ENCODE results near the gene TLL1. TPM values are rescaled to one million over a fixed set of nuclear protein-coding genes. Genes with fewer than 3 reads are reported as not detected.

The TLL1 gene
- total RNA-seq, 6 experiments from 2014 or later, result 0.12 to 0.92 (median 0.32) TPM; not detected in 2

GRCh38 chr4:166017804-166018203, 144.8 kb downstream of the TLL1 start:
- no peaks in the 10 kb centered on the region; the same call in 1 of the 2 replicates for H3K9me3 Mint-ChIP-seq
- no peak overlapping the region for H3K27ac Mint-ChIP-seq
- no peak for DNase-seq
- peaks cover 16% of the 10 kb centered on the region for H3K4me1 Mint-ChIP-seq (ENCODE audit: low read depth)
- H3K4me3 Mint-ChIP-seq, result peak overlapping the region; percentile 13; the same call in 1 of the 2 replicates
- H3K27me3 Mint-ChIP-seq (ENCODE audit: insufficient read depth), result no peaks in the 10 kb centered on the region
- H3K36me3 Mint-ChIP-seq (ENCODE audit: low read depth), result no peaks in the 10 kb centered on the region
- no peak for TF ChIP-seq CTCF (IDR thresholded peaks at IDR 0.05)

- TF ChIP-seq CTCF (IDR thresholded peaks at IDR 0.05), result no peak
- Mint-ChIP-seq H3K27me3 (ENCODE audit: insufficient read depth) (no peaks in the 10 kb centered on the region), H3K4me1 (ENCODE audit: low read depth) (peaks cover 11% of the 10 kb centered on the region), H3K4me3 (no peak overlapping the region), H3K36me3 (ENCODE audit: low read depth) (no peaks in the 10 kb centered on the region), H3K27ac (no peak overlapping the region), H3K9me3 (no peaks in the 10 kb centered on the region; the same call in 1 of the 2 replicates)
- no peak for DNase-seq
Measured at GRCh38 chr4:166019441-166020220, 146.6 kb downstream of the TLL1 start.

- Mint-ChIP-seq H3K9me3 (no peaks in the 10 kb centered on the region; the same call in 1 of the 2 replicates), H3K4me3 (no peak overlapping the region), H3K36me3 (ENCODE audit: low read depth) (no peaks in the 10 kb centered on the region), H3K27ac (no peak overlapping the region), H3K27me3 (ENCODE audit: insufficient read depth) (no peaks in the 10 kb centered on the region), H3K4me1 (ENCODE audit: low read depth) (peaks cover 11% of the 10 kb centered on the region)
- DNase-seq, result no peak
- TF ChIP-seq CTCF (IDR thresholded peaks at IDR 0.05), result no peak
Measured at GRCh38 chr4:166021617-166022016, 148.6 kb downstream of the TLL1 start.

- no peak for DNase-seq
- H3K36me3 Mint-ChIP-seq (ENCODE audit: low read depth), result no peaks in the 10 kb centered on the region
- H3K27ac Mint-ChIP-seq, result no peak overlapping the region
- H3K27me3 Mint-ChIP-seq (ENCODE audit: insufficient read depth), result no peaks in the 10 kb centered on the region
- H3K4me3 Mint-ChIP-seq, result no peak overlapping the region
- peaks cover 6% of the 10 kb centered on the region; the same call in 1 of the 2 replicates for H3K4me1 Mint-ChIP-seq (ENCODE audit: low read depth)
- no peaks in the 10 kb centered on the region for H3K9me3 Mint-ChIP-seq
- TF ChIP-seq CTCF (IDR thresholded peaks at IDR 0.05), result no peak
Measured at GRCh38 chr4:166034965-166035364, 161.9 kb downstream of the TLL1 start.

GRCh38 chr4:166039822-166040221, 166.8 kb downstream of the TLL1 start:
- TF ChIP-seq CTCF (IDR thresholded peaks at IDR 0.05), result no peak
- H3K27ac Mint-ChIP-seq, result no peak overlapping the region
- H3K4me1 Mint-ChIP-seq (ENCODE audit: low read depth), result peaks cover 26% of the 10 kb centered on the region
- DNase-seq, result no peak
- H3K27me3 Mint-ChIP-seq (ENCODE audit: insufficient read depth), result peaks cover 3% of the 10 kb centered on the region
- H3K9me3 Mint-ChIP-seq, result no peaks in the 10 kb centered on the region
- H3K4me3 Mint-ChIP-seq, result no peak overlapping the region
- H3K36me3 Mint-ChIP-seq (ENCODE audit: low read depth), result no peaks in the 10 kb centered on the region

Measured in HFFc6 (cell line).